Stimulated activated CD4-positive, alpha-beta T cell treated with anti-CD3 and anti-CD28 coated beads, Interleukin-12 subunit alpha, Interleukin-12 subunit beta, amount 100 ng/mL, for 48 hours (primary cell): ENCODE data around the gene VSTM2B.

Source experiments
- DNase-seq, 3 donors: peaks; one replicate each; pipeline ENCODE4 v3.0.0-alpha.2; 2020; ENCODE audit warnings: low read depth in 2 of 3, low spot score in 1 of 3

The VSTM2B gene

GRCh38 chr19:29495901-29496441, 29.8 kb upstream of the VSTM2B start:
- no peak for DNase-seq

DNA sequence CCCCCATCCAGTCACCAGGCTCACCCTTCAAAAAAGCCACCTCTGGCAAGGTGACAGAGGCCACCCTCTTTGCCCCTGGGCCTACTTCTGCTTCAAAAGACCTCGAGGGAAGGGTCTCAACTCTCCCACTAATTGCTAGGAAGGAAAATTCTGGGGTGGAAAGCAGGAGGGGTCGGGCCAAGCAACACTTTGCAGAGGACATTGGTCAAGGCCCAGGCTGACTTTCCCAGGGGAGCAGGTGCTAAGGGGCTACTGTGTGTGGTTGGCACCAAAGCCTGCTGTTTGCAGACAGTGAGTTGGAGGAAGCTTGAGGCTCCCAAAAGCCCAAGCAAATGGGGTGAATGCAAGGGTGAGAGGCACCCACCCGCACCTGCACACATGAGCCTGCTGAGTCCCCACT, 28.6 kb upstream of the VSTM2B start:
- no peak for DNase-seq

- DNase-seq: no peak
Measured at GRCh38 chr19:29497686-29498436, 27.9 kb upstream of the VSTM2B start.

DNA sequence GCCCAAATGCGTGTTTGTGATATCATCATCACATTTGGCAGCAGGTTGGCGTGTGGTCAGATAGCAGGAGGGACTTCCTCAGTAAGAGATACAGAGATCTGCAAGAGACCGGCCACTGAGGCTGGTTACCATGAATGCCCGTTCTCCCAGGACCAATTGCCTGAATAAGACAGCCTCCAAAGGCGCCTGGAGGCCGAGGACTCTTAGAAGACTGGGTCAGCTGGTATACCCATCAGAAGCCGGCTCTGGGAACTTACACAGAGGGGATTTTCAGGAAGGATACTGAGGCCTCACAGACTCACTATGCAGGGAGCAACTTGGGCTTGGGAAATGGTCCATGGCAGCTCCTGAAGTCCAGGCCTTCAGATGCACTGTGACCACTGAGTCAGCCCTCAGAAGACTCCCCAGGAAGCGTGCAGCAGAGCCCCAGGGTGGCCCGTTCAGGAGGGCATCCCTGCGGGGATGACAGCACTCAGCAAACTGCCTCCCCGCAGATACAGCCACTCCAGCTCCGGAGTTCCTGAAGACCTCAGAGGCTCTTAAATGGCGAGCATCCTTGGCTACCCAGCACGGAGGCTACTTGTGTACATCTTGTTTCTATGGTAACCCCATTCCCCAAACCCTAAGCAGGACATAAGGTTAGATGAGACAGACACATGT, 26.4 kb upstream of the VSTM2B start:
- no peak for DNase-seq

GRCh38 chr19:29499921-29500590, 25.7 kb upstream of the VSTM2B start:
- DNase-seq: no peak

DNA sequence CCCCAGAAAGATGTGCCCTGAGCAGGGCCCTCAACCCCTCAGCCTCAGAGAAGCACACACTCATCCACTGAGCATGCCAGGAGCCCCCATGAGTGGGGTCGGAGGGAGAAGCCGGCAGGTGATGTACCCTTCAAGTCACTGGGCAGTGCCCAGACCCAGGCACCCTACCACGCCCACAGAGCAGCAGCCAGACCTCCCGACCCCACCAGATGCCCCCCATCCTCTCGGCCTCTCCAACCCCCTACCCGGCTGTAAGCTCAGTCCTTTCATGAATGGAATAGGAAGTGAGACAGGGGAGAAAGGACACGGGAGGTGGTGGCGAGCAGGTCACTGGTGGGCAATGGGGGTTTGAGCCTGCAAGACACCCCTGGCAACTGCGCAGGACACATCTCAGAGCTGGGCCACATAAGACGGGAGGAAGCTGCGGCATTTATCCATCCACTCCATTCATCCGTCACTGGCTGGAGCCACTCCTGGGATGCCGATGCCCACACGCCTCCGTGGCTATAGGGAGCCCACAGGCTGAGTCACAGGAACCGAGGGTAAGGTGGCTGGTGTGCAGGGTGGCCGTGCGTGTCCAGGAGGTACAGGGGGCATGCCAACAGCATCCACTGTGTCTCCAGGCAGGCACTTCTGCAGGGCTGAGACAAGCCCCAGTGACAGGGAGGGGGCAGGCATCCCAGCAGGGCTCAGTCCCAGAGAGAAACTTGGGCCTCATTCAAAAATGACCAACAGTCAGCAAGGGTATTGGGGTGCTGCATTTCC, 23.8 kb upstream of the VSTM2B start:
- no peak for DNase-seq

DNA sequence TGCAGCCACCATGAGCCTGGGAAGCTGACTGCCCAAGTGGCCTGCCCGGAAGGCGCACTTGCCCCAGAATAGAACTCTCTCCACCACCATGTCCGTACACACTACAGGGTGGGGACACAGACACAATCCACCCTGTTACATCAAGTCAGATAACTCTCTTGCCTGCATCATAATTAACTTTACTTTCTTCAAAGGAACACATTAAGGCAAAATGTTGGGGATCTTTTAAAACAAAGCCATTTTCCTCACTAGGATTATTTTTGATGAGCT, 23.3 kb upstream of the VSTM2B start:
- DNase-seq: no peak

- DNase-seq: no peak
Measured at GRCh38 chr19:29503140-29503758, 22.5 kb upstream of the VSTM2B start.

DNA sequence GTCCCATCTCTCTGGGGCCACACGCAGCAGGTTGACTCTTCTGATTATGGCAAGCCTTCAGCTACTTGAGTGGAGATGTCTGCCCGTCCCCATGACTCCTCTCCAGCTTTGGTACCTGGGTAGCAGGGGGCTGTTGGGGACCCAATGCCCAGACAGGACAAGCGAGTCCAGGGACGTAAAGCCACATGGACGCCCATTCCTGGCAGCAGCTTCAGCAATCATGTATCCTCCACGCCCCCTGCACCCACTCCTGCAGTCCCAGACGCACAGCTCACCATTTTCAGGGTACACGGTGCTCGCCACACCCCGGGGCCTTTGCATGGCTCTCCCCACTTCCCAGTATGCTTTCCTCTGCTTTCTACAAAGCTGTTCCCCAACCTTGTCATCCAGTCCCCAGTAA, 22.0 kb upstream of the VSTM2B start:
- DNase-seq: no peak

- DNase-seq: no peak
Measured at GRCh38 chr19:29504454-29504853, 21.3 kb upstream of the VSTM2B start.

GRCh38 chr19:29505097-29505824, 20.5 kb upstream of the VSTM2B start:
- no peak for DNase-seq

DNA sequence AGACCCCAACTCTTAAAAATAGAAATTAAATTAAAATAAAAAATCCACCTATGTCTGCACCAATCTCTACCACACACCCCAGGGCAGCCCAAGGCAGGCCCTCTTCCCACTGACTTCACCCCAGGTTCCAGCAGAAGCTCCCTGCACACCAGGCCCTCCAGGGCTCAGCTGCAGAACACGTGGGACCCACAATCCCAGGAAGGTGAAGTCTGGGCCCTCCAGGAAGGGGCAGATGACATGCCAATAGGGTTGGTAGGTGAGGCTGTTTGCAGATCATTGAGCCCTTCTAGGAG, 19.2 kb upstream of the VSTM2B start:
- DNase-seq: no peak

DNA sequence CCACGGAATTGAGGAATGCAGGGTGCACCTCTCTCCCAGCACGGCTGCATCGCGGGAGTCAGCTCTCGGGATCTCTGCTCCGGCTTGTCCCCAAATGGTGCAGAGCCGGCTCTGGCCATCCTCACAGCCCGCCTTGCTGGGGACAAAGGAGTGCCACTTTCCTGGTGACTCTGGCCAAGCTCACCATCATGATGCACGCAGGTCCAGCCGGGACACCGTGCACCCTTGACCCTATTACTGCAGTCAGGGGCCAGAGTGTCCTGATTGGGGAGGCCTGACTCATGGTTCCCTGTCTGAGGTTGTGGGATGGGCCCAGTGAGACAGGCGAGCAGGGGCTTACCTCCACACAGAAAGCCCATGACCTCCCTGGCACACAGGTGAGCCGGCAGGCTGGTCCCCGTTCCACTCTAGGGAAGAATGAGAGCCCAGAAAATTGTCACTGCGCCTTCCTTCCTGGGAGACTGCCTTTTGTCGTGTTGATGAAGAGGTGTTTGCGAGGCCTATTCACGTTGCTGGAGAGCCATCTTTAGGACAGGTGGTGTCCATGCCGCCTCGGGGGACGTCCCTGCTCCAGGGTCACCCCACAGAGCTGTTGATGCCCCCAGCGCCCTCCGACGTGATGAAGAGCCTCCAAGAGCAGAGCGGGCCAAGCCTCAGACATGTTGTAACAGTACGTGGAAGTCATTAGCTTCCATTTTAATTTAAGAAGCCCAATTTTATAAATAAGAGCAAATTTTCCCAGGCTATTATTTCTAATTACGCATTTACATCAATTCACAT, 18.5 kb upstream of the VSTM2B start:
- DNase-seq: no peak

GRCh38 chr19:29508181-29508580, 17.6 kb upstream of the VSTM2B start:
- no peak for DNase-seq

DNA sequence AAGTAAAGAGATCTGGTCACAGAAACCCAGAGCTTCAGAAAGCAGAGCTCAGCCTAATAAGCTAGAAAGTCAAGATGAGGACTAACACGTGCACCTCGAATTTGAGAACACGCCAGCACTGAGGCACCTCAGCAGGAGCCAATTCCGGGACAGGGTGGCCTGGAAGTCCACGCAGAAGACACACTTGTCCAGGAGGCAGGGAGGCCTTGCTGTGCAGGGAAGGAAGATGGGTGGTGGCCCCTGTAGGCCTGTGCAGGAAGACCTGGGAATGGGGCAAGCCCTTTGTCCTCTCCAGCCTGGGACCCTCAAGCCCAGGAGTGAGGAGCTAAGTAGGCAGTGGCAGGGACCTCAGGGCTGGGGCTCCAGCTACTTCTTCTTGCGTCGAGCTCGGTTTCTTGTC, 16.3 kb upstream of the VSTM2B start:
- DNase-seq: no peak

- DNase-seq: no peak
Measured at GRCh38 chr19:29510701-29511265, 15.0 kb upstream of the VSTM2B start.

DNA sequence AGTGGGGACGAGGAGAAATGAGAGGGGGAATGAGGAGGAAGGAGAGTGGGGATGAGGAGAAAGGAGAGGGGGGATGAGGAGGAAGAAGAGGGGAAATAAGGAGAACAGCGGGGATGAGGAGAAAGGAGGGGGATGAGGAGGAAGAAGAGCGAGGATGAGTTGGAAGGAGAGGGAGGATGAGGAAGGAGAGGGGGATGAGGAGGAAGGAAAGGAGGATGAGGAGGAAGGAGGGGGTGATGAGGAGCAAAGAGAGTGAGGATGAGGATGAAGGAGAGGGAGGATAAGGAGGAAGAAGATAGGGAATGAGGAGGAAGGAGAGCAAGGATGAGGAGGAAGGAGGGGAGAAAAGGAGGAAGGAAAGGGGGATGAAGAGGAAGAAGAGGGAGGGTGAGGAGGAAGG, 14.0 kb upstream of the VSTM2B start:
- no peak for DNase-seq

DNA sequence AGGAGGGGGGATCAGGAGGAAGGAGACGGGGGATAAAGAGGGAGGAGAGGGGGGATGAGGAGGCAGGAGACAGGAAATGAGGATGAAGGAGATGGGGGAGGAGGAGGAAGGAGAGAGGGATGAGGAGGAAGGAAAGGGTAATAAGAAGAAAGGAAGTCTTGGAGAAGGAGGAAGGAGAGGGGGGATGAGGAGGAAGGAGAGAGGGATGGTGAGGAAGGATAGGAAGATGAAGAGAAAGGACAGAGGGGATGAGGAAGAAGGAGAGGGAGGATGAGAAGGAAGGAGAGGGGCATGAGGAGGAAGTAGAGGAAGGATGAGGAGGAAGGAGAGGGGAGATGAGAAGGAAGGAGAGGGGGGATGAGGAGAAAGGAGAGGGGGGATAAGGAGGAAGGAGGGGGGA, 13.0 kb upstream of the VSTM2B start:
- no peak for DNase-seq

DNA sequence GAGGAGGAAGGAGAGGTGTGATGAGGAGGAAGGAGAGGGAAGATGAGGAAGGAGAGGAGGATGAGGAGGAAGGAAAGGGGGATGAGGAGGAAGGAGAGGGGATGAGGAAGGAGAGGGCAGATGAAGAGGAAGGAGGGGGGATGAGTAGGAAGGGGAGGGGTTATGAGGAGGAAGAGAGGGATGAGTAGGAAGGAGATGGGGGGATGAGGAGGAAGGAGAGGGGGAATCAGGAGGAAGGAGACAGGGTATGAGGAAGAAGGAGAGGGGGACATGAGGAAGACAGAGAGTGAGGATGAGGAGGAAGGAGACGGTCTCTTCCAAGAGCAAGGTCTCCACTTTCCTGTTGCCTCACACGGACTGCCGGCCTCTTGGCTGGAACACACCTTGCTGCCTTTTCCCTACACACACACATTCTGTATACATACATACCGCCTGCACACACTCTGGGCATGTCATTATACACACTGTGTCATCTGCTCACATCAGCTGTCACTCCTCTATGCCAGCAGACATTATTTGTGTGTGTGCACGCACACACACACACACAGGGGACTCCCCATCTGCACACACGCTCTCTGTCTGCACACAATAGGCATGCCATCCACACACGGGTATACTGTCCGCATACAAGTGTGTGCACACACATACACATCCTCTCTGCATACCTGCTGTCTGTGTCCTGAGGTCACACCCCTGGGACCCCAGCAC, 11.1 kb upstream of the VSTM2B start:
- DNase-seq: no peak
